ENCODE results near the gene IQCN.

IQCN gene

GRCh38 chr19:18264137-18264854 lies 10.0 kb downstream of the IQCN start:
- no peak for DNase-seq

- DNase-seq, result no peak
Observed at GRCh38 chr19:18263324-18264136, 10.7 kb downstream of the IQCN start.

- DNase-seq, result no peak
Observed at GRCh38 chr19:18262917-18263316, 11.3 kb downstream of the IQCN start.

DNA sequence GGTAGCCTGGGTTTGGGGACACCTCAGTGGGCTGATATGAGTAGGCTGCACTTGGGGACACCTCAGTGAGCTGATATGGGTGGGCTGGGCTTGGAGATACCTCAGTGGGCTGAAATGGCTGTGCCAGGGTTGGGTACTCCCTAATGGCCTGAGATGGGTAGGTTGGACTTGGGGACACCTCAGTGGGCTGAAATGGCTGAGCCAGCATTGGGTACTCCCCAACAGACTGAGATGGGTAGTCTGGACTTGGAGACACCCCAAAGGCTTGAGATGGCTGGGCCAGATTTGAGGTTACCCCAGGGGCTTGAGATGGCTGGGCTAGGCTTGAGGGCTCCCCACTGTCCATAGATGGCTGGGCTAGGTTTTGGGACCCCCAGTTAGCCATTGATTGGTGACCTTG lies 12.1 kb downstream of the IQCN start:
- no peak for DNase-seq

GRCh38 chr19:18261474-18261873 lies 12.8 kb downstream of the IQCN start:
- no peak for DNase-seq

DNA sequence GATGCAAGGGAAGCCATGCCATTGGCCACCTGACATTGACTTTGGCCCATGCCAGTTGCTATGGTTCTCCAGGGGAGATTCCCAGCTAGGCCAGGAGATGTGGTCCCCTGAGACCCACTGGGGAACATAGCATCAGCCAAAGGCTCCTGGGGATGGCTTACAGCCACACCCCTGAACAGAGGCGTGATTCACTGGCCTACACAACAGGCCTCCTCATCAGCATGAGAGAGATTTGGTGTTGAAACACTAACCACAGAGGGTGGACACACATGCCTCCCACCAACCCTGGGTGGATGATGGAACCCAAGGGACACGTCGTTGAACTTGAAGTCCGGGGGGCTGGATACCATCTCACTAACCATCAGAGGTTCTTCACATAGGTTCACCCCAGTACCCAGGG lies 14.4 kb downstream of the IQCN start:
- no peak for DNase-seq

DNA sequence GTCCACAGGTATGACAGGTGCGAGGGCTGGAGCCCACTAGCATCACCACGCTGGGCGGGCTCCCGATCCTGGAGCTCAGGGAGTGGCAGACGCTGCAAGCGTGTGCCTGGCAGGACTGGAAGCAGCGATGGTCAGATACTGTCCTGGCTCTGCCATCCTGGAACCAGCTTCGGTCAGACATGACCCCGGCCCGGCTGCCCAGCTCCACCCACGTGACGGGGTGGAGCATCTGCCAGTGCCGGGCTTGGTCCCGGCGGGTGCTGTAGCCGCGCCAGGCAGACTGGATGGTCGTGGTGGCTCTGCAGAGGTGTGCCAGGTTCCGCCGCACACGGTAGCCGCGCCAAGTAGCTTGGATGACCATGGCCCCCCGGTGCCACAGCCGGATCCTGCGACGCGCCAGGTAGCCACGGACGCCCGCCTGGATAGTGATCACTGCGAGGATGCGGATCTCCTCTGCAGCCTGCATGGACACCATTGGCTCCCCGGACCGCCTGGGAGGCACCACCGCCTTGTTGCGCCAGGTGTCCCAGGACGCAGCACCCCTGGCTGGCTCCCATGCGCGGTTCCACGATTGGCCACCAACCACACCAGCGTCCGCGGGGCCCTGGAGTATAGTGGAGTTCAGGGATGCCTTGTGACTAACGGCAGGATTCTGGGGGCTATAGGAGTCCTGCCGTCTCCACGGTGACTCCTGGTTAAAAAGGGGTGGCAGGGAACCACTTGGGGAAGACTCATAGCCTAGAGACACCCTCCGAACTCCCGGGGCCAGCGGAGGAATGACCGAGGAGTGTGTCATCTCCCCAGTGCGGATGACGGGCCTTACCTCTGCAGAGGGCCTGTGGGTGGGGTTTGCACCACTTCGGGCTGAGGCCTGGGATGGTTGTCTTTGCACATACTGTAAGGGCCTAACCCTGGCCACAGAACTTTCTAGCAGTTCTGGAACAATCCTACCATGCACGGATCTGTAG lies 16.5 kb downstream of the IQCN start:
- no peak for DNase-seq

GRCh38 chr19:18254546-18255503 lies 19.4 kb downstream of the IQCN start:
- DNase-seq, result no peak

GRCh38 chr19:18253716-18254115 lies 20.5 kb downstream of the IQCN start:
- DNase-seq, result no peak

DNA sequence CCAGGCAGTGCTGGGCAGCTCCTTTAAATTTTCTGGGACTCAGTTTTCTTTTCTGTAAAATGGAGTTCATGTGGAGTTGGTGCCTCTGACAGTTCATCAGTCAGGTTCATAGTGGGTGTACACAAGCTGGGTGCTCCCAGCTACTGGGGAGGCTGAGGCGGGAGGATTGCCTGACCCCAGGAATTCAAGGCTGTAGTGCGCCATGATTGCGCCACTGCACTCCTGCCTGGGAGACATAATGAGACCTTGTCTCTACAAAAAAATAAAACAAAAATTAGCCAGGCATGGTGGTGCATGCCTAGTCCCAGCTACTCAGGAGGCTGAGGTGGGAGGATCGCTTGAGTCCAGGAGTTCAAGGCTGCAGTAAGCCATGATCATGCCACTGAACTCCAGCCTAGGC lies 21.1 kb downstream of the IQCN start:
- DNase-seq, result no peak

DNA sequence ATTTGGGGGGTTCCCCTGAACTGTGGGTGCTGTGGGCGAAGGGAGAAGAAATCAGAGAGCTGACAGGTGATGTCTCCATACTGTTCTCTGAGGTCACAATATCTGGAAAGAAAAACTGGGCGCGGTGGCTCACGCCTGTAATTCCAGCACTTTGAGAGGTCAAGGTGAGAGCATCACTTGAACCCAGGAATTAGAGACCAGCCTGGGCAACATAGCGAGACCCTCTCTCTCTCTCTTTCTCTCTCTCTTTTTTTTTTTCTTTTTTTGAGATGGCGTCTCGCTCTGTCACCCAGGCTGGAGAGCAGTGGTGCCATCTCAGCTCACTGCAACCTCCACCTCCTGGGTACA lies 21.9 kb downstream of the IQCN start:
- DNase-seq, result no peak

DNA sequence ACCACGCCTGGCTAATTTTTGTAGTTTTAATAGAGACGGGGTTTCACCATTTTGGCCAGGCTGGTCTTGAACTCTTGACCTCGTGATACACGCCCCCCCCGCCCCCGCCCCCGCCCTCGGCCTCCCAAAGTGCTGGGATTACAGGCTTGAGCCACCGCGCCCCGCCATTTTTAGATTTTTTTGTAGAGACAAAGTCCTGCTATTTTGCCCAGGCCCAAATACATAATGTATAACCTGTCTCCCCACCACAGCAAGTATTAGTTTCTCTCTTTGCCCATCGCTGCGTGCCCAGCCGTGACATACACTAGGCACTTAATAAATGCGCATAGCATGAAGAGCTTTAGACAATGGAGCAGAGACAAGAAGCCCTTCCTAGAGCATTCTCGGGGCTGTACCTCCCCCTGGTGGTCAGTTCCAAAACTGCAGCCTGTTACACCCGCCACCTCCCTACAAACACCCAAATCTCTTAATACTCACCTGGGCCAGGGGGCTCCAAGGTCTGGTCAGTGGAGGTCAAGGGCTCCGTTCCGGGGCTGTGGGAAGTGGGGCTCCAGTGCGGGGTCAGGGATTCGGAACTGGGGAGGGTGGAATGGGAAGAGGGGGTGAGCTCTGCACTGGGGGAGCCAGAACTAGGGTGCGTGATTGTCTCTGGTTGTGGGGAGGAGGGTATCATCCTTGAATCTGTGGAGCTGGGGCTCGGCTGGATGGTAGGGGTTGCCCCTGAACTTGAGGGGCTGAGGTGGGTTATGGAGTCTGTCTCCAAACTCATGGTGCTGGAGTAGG lies 22.5 kb downstream of the IQCN start:
- peak; percentile 86 for DNase-seq

GRCh38 chr19:18249834-18250233 lies 24.4 kb downstream of the IQCN start:
- no peak for DNase-seq

DNA sequence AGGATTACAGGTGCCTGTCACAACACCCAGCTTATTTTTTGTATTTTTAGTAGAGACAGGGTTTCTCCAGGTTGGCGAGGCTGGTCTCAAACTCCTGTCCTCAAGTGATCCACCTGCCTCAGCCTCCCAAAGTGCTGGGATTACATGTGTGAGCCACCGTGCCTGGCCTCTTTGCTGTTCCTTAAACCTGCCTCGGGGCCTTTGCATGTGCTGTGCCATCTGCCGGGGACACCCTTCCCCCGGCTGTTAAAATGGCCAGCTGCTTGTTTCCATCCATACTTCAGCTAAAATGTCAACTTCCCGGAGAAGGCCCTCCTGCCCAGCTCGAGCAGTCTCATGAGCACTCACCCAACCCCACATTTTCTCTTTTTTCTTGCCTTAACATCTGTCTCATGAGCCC lies 29.0 kb downstream of the IQCN start:
- DNase-seq, result no peak

DNA sequence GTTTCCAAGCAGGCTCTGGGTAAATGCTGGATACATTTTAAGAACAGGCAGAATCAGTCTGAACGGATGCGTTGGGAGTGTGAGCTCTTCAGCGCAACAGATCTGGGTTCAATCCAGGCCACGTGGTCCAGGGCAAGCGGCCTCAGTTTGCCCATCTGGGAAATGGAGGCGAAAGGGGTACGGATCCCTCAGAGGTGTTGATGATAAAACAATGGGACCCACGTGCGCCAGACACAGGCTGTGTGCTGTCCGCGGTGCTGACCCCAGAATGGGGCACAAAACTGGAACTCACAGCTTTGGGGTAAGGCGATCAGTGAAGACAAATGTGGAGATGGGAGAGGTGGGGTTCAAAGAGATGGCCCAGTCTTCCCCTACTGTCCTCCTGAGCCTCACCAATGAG lies 34.9 kb downstream of the IQCN start:
- no peak for DNase-seq

DNA sequence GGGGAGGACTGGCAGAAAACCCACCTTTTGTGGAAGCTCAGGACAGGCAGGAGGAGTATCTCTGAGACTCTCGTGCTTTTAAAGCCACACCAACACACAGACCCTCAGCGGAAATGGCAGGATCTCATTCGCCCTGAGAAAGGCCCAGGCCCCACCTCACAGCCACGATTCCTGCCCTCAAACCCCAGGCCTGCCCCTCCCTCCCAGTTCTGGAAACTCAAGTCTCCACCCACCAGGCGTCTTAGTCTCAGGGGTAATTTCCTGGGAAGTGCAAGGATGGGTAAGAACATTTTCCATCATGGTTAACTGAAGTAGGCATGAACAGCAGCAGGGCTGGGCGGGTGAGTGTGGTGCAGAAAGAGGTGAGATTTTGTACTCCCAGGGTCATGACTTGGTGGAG lies 40.1 kb downstream of the IQCN start:
- no peak for DNase-seq

GRCh38 chr19:18233224-18233825 lies 40.9 kb downstream of the IQCN start:
- peak; percentile 57 for DNase-seq

- no peak for DNase-seq
Observed at GRCh38 chr19:18232540-18233223, 41.6 kb downstream of the IQCN start.

- DNase-seq, result no peak
Observed at GRCh38 chr19:18231775-18232174, 42.5 kb downstream of the IQCN start.

Data from activated T-cell treated with anti-CD3 and anti-CD28 coated beads, Interleukin-2, amount 50 U/mL, for 1 hour (primary cell).